ENCODE measurements around the gene DUSP2. TPM values are rescaled to one million over a fixed set of nuclear protein-coding genes. Genes with fewer than 3 reads are reported as not detected.

The DUSP2 gene
- total RNA-seq, 1 donor, result 0.86 TPM

- DNase-seq (ENCODE audit: low read depth), result no peak
- no peak for TF ChIP-seq CTCF (IDR thresholded peaks at IDR 0.05; ENCODE audit: insufficient read depth, low read depth, low read length)
These were observed 50.1 kb downstream of the DUSP2 start for GRCh38 chr2:96095116-96095636.

GRCh38 chr2:96093528-96093927 lies 51.7 kb downstream of the DUSP2 start:
- no peak for DNase-seq (ENCODE audit: low read depth)
- no peak overlapping the region for H3K4me3 ChIP-seq (ENCODE audit: low read depth, low read length)
- no peak for TF ChIP-seq CTCF (IDR thresholded peaks at IDR 0.05; ENCODE audit: insufficient read depth, low read depth, low read length)

More at GRCh38 chr2:96095116-96095636, 50.1 kb downstream of the DUSP2 start:
- H3K4me3 ChIP-seq (ENCODE audit: low read depth, low read length), result no peak overlapping the region

Other genes starting within 250 kb of the DUSP2 start
- gene ANKRD36C, start 153.6 kb downstream of the DUSP2 start, total RNA-seq, result 39.0 and 46.2 TPM in 2 replicates
- 1.9 and 3.5 TPM in 2 replicates for gene GPAT2, start 110.5 kb downstream of the DUSP2 start, total RNA-seq
- not detected in 2 replicates for gene ADRA2B, start 28.9 kb downstream of the DUSP2 start, total RNA-seq
- gene ASTL, start 6.9 kb downstream of the DUSP2 start, total RNA-seq, result not detected in 2 replicates
- gene STARD7, start 63.4 kb upstream of the DUSP2 start, total RNA-seq, result 135 and 209 TPM in 2 replicates
- gene TMEM127, start 120.6 kb upstream of the DUSP2 start, total RNA-seq, result 27.2 and 29.6 TPM in 2 replicates
- gene CIAO1, start 120.8 kb upstream of the DUSP2 start, total RNA-seq, result 93.7 and 108 TPM in 2 replicates
- gene SNRNP200, start 160.1 kb upstream of the DUSP2 start, total RNA-seq, result 39.6 and 39.7 TPM in 2 replicates
- gene ITPRIPL1, start 179.9 kb upstream of the DUSP2 start, total RNA-seq, result 3.2 and 5.2 TPM in 2 replicates
- gene NCAPH, start 190.3 kb upstream of the DUSP2 start, total RNA-seq, result 7.4 and 13.0 TPM in 2 replicates

Data from fibroblast of villous mesenchyme (primary cell).